Activated CD4-positive, alpha-beta T cell treated with anti-CD3 and anti-CD28 coated beads for 1 hour (primary cell): ENCODE results near the gene TMEM80.
"Not testable (repeated sequence)": the region's sequence is repeated elsewhere in the genome, so short reads cannot be mapped to it uniquely, and the experiment has no call there.

Experiments used
- DNase-seq: peaks from one replicate; pipeline ENCODE4 v3.0.0-alpha.2; 2020

TMEM80 gene

DNA sequence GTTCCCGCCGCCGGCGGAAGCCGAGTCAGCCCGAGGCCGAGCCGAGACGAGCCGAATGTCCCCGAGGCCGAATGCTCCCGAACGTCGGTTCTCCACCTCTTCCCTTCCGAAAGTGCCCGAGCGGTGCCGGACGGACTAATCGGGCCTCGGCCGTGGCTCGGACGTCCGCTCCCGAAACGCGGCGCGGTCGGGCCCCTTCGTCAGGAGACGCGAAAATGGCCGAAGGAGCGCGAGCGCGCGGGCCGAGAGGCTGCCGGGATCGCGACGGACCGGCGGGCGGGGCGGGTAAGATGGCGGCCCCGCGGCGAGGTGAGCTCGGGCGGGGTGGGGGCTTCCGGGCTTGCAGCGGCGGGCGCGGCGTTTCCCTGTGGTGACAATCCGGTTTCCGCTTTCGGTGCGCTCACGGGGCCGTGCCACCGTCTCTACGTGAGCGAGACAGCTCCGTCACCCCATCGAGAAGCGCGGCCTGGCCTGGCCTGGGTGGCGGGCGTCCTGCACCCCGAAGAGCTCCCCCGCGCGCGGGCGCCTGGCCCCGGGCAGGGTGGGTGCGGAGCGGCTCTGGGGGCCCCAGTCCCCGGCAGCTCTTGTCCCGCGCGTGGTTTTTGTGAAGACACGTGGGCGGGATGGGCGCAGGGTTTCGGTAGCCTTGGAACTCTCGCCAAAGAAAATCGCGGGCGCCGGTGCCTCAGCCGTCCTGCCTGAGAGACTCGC lies at the start of gene TMEM80:
Gene TMEM80, plus strand, starts transcription at position 279 of the 711 bp plus-strand sequence. Its CDS starts 12 bp downstream, at position 291.
- peak; percentile 95 for DNase-seq

- no peak for DNase-seq
Measured at GRCh38 chr11:646214-646613, 49.4 kb upstream of the TMEM80 start.

DNA sequence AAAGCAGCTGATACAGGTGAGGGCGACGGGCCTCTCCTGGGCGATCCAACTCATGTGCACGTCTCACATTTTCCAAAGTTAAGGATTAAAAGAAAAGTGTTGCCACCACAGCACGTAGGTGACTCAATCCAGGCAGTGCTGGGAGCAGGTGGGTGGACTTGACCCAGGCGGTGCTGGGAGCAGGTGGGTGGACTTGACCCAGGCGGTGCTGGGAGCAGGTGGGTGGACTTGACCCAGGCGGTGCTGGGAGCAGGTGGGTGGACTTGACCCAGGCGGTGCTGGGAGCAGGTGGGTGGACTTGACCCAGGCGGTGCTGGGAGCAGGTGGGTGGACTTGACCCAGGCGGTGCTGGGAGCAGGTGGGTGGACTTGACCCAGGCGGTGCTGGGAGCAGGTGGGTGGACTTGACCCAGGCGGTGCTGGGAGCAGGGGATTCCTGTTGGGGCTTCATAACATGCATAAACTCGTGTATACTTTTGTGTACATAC lies 47.9 kb upstream of the TMEM80 start:
- DNase-seq, result not testable (repeated sequence)

DNA sequence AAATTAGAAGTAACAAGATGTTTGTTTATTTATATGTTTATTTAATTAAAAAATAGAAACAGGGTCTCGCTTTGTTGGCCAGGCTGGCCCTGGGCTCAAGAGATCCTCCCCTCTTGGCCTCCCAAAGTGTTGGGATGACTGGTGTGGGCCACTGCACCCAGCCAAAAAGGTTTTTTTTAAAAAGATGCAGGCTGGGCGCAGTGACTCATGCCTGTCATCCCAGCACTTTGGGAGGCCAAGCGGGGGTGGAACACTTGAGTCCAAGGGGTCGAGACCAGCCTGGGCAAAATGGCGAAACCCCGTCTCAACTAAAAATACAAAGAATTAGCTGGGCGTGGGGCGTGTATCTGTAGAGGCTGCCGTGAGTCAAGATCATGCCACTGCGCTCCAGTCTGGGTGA lies 45.1 kb upstream of the TMEM80 start:
- DNase-seq, result no peak

- DNase-seq, result not testable (repeated sequence)
Measured at GRCh38 chr11:653136-653535, 42.5 kb upstream of the TMEM80 start.

DNA sequence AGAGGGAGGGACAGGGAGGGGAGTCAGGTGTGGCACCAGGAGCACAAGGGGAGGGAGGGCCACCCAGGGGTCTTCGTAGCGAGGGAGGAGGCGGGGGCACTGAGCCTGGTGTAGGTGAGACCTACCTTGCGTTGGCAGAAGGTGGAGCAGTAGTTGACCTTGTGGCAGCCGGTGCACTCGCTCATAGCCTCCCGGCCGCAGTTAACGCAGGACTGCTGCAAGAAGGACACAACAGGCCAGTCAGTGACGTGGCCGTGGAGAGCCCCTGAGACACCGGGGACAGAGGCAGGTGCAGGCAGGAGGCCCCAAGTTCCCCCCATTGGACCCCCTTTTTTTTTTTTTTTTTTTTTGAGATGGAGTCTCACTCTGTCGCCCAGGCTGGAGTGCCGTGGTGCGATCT lies 41.8 kb upstream of the TMEM80 start:
- no peak for DNase-seq

- not testable (repeated sequence) for DNase-seq
Measured at GRCh38 chr11:654444-654843, 41.2 kb upstream of the TMEM80 start.

DNA sequence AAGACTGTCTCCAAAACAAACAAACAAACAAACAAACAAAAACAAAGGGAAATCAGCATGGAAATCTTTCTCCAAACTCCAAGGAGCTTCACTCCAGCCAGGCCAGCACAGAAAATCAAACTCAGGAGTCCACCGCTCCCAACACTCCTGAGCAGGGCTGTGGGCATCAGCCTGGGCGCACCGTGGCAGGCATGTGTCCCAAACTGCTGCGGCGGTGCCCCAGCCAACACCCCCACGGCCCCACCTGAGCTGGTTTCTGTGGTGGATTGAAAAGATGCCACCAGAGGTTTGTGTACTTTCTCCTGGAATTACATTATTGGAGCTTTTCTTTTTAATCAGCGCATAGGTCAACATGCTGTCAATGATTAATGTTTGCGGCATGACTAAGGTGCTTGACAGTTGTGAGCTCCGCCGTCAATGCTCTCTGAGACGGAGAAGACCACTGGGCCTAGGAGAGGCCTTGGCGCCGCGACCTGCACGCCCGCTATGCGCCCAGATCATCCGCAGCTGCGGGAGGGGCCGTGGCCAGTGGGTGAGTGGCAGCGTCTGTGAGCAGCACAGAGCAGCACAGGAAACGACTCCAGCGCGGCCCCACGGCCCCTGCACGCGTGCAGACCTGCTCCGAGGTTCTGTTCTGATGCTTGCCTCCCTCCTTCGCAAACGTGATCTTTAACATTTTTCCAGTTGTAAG lies 40.4 kb upstream of the TMEM80 start:
- no peak for DNase-seq

DNA sequence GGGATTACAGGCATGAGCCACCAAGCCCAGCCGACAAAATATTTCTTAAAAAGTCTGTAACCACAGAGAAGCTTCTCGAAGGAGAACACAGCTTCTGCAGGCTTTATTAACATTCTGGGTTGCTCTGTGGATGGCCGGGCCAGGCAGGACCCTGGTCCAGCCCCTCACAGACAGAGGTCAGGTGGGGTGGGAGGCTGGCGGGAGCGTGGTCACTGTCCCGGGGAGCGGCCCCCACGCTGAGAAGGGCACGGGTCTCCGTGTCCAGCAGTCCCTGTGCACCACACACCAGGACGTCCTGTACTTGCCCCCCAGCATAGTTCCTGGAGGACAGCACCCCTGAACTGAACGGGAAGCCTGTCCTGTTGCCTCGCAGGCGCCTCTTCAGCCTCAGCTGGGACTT lies 39.2 kb upstream of the TMEM80 start:
- DNase-seq, result no peak

- DNase-seq, result no peak
Measured at GRCh38 chr11:656866-657265, 38.8 kb upstream of the TMEM80 start.

DNA sequence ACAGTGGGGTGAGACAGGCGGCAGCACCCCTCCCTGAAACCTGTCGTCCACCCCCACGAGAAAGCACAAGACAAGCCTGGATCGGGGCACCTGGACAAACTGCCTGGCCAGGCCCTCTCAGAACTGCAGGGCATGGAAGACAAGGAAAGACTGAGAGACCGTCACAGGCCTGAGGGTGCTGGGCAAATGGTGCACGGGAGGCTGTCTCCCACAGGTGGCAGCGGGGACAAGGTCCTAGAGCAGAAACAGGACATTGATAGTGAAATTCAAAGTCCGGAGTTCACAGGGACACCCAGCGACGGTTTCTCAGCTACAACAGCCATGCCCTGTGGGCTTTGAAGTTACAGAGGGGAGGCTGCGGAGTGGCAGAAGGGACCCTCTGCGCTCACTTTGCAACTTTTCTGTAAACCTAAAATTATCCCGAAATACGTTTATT lies 37.9 kb upstream of the TMEM80 start:
- DNase-seq, result no peak

DNA sequence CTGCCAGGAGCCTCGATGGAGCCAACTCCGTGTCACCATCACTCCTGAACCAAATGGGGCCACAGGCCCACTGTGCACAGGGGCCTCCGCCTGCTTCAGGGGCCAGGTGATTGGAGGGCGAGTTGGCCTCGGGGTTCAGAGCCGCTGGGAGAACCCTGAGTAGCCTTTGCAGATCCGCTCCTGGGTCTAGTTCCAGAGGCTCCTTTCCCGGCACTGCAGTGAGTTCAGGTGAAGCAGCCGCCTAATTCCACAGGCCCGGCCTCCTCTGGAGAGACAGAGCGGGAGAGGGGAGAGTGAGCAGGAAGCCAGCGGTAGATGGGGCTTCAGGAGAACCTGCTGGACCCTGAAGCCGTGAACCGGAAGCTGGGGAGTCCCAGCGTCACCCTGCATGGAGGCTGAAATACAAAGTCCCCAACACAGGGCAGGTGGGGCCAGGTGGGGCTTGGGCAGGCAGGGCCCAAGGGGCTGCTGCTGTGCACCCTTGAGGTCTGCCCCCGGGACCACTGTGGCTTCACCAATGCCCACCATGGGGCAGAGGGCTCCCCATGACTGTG lies 36.0 kb upstream of the TMEM80 start:
- no peak for DNase-seq

GRCh38 chr11:660281-660680 lies 35.3 kb upstream of the TMEM80 start:
- DNase-seq, result no peak

GRCh38 chr11:660681-661444 lies 34.8 kb upstream of the TMEM80 start:
- no peak for DNase-seq

DNA sequence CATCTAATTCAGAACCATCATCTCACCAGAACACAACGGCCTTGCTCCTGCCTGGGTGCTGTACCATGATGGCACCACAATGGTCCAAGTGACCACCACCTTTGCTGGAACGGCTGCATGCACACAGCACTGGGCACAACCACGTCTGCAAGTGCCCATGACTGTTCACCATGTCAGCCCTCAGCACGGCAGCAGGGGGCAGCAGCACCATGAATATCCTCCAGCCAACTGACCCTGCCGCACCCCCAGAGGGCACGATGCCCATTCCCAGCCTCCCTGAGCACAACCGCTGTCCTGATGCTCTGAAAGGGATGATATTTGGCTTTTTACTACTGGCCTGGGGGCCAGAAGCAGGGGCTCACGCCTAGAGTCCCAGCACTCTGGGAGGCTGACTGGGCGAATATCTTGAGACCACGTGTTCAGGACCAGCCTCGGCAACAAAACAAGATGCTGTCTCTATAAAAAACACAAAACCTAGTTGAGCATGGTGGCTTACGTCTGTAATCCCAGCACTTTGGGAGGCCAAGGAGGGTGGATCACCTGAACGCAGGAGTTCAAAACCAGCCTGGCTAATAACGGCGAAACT lies 32.8 kb upstream of the TMEM80 start:
- DNase-seq, result no peak

GRCh38 chr11:665062-665703 lies 30.4 kb upstream of the TMEM80 start:
- DNase-seq, result no peak

DNA sequence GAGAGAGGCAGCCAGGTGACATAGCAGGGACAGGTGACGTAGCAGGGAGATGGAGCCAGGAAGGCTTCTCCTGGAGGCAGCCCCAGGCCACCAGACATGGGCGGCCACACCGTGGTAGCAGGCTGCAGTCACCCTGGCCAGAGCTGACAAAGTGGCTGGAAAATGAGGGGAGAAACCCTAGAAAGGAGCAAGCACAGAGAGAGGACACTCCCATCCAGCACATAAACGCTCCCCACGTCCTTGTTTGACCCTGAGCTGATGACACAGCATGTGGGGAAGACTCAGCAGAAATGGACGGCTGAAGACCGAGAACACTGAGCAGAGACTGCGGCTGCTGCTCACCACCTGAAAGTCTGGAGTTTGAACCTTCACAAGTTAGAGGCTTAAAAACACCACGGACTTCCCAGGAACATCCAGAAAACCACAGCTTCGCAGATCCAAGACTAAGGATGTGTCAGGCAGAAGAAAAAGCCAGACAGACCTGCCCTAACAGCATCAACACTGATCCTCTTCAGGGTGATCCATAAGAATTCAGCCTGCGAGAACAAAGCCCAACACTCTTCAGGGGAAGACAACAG lies 29.8 kb upstream of the TMEM80 start:
- DNase-seq, result no peak

- DNase-seq, result no peak
Measured at GRCh38 chr11:673866-674265, 21.8 kb upstream of the TMEM80 start.

- no peak for DNase-seq
Measured at GRCh38 chr11:674406-674805, 21.2 kb upstream of the TMEM80 start.

DNA sequence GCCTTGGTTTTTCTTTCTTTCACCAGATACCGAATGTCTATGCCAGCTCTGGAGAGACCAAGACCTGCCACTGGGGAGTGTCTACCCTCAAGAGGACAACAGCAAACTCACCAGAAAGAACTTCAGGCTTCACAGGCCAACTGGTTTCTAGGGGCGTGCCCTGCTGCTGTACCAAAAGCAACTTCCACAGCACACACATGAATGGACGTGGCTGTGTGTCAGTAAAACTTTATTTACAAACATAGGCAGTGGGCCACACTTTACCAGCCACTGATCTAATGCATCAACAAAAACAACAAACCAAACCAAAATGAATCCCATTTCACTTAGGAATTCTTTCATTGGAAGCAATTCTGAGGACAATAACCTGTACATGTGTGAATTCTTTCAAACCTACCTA lies 17.3 kb upstream of the TMEM80 start:
- no peak for DNase-seq

- DNase-seq, result no peak
Measured at GRCh38 chr11:679271-680207, 16.1 kb upstream of the TMEM80 start.
